Heart left ventricle (tissue), 13 donors: ENCODE results near the gene FDCSP.

Experiments used
- CTCF ChIP-seq, 12 donors: fragments of 200-600 bp; sonication (generic) in 4 of 12; IDR thresholded peaks; one replicate each; pipeline versions ENCODE4 v1.5.0 to v1.8.0; 2018 to 2022; ENCODE audit warnings: antibody characterized with exemption in 12 of 12, mild to moderate bottlenecking in 5 of 12
- POLR2A ChIP-seq, 2 donors: fragments of 450-650 bp; IDR thresholded peaks; one replicate each; pipeline ENCODE4 v1.6.1; 2017; ENCODE audit warnings: antibody characterized with exemption in 2 of 2, mild to moderate bottlenecking in 2 of 2, moderate library complexity in 2 of 2
- donor health status: ischemic (EF 13 %, LVEDD 7.1; RV severe dilation, severe dysfunction).
- donor health status: DM: no; HTN: yes; CAD: no.
- donor health status: DM: no; HTN: no; CAD: no.
- donor health status: ischemic (EF 25% LVEDD 6.9; RV normal size, moderate dysfunction).
- donor health status: ischemic (EF 25% LVEDD 5.7; RV mildly dilated, moderate dysfunction).
- donor health status: ischemic (EF 35%, LVEDD 5.7; RV mildly dilated, moderate dysfunction).
- donor health status: nonischemic (EF 11% LVEDD 7.7; RV severe dilation, severe dysfunction).
- donor health status: DM: yes; HTN: yes; CAD: no.
- donor health status: PGD.
- donor health status: ischemic (EF 29% LVEDD 5.4; RV normal size, mild dysfunction).
- donor health status: nonischemic (EF 23%, LVEDD 6.1; RV moderate dilation, normal function).

GRCh38 chr4:70192895-70193294 is 33.0 kb upstream of the FDCSP start:
- no peak for TF ChIP-seq CTCF (IDR thresholded peaks at IDR 0.05)
- no peak for TF ChIP-seq POLR2A (IDR thresholded peaks at IDR 0.05)
